Neural cell (in vitro differentiated cells): ENCODE results near the gene SLC28A3.

Experiments used
- EP300 ChIP-seq: fragments of 450-650 bp; conservative IDR thresholded peaks from 2 replicates; pipeline ENCODE4 v1.6.1; 2014; ENCODE audit warnings: antibody characterized with exemption, mild to moderate bottlenecking, moderate library complexity; ENCODE audit not compliant: poor library complexity, severe bottlenecking
- EZH2 ChIP-seq: fragments of 200-600, 300-800 bp; shearing (Covaris generic), sonication (generic); IDR thresholded peaks from 2 replicates; pipeline ENCODE4 v1.6.1; 2014; ENCODE audit warnings: antibody characterized with exemption, low read length, borderline replicate concordance, mild to moderate bottlenecking; ENCODE audit not compliant: insufficient read depth, poor library complexity, severe bottlenecking
- RAD21 ChIP-seq: fragments of 450-650 bp; conservative IDR thresholded peaks from 2 replicates; pipeline ENCODE4 v1.6.1; 2014; ENCODE audit warnings: antibody characterized with exemption, mild to moderate bottlenecking, moderate library complexity
- SMC3 ChIP-seq: fragments of 450-650 bp; conservative IDR thresholded peaks from 2 replicates; pipeline ENCODE4 v1.6.1; 2014; ENCODE audit warnings: antibody characterized with exemption, mild to moderate bottlenecking, moderate library complexity; ENCODE audit not compliant: poor library complexity
- TAF1 ChIP-seq: IDR thresholded peaks from 2 replicates; pipeline ENCODE4 v1.6.1; 2012; ENCODE audit warnings: low read depth
- TF ChIP-seq, protein P1 (sequence below): fragments of 450-650 bp; IDR thresholded peaks from 2 replicates; pipeline ENCODE4 v1.5.1; 2014; ENCODE audit warnings: antibody characterized with exemption, mild to moderate bottlenecking, moderate library complexity; ENCODE audit not compliant: poor library complexity, severe bottlenecking
- TF ChIP-seq, protein P2 (sequence below): IDR thresholded peaks from 2 replicates; pipeline ENCODE4 v1.6.1; 2012; ENCODE audit warnings: borderline replicate concordance

DNA sequence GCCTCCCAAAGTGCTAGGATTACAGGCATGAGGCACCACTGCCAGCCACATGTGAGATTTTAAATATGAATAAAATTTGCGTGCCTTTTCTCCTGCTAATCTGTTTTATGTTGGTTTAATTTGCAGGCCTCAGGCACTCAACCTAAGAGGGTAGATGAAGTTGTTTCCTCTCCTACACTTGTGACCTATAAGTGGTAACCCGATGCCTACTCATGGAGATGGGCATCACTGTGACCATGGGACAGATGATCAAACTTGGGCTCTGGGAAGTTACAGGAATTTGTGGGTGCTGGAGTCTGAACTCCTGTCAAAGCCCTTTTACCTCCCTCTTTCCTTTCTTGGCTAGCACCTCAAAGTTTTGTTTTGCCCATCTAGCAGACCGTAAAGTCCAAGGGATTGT lies 1.1 kb downstream of the SLC28A3 start:
- TF ChIP-seq, protein P1, sequence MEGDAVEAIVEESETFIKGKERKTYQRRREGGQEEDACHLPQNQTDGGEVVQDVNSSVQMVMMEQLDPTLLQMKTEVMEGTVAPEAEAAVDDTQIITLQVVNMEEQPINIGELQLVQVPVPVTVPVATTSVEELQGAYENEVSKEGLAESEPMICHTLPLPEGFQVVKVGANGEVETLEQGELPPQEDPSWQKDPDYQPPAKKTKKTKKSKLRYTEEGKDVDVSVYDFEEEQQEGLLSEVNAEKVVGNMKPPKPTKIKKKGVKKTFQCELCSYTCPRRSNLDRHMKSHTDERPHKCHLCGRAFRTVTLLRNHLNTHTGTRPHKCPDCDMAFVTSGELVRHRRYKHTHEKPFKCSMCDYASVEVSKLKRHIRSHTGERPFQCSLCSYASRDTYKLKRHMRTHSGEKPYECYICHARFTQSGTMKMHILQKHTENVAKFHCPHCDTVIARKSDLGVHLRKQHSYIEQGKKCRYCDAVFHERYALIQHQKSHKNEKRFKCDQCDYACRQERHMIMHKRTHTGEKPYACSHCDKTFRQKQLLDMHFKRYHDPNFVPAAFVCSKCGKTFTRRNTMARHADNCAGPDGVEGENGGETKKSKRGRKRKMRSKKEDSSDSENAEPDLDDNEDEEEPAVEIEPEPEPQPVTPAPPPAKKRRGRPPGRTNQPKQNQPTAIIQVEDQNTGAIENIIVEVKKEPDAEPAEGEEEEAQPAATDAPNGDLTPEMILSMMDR: no peak
- no peak for TF ChIP-seq EZH2
- TF ChIP-seq TAF1: no peak
- no peak for TF ChIP-seq RAD21
- TF ChIP-seq, protein P2, sequence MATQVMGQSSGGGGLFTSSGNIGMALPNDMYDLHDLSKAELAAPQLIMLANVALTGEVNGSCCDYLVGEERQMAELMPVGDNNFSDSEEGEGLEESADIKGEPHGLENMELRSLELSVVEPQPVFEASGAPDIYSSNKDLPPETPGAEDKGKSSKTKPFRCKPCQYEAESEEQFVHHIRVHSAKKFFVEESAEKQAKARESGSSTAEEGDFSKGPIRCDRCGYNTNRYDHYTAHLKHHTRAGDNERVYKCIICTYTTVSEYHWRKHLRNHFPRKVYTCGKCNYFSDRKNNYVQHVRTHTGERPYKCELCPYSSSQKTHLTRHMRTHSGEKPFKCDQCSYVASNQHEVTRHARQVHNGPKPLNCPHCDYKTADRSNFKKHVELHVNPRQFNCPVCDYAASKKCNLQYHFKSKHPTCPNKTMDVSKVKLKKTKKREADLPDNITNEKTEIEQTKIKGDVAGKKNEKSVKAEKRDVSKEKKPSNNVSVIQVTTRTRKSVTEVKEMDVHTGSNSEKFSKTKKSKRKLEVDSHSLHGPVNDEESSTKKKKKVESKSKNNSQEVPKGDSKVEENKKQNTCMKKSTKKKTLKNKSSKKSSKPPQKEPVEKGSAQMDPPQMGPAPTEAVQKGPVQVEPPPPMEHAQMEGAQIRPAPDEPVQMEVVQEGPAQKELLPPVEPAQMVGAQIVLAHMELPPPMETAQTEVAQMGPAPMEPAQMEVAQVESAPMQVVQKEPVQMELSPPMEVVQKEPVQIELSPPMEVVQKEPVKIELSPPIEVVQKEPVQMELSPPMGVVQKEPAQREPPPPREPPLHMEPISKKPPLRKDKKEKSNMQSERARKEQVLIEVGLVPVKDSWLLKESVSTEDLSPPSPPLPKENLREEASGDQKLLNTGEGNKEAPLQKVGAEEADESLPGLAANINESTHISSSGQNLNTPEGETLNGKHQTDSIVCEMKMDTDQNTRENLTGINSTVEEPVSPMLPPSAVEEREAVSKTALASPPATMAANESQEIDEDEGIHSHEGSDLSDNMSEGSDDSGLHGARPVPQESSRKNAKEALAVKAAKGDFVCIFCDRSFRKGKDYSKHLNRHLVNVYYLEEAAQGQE: no peak
- no peak for TF ChIP-seq EP300
- no peak for TF ChIP-seq SMC3
